HG02798 (cell line): ENCODE data around the gene FXYD2.

Experiments
- ATAC-seq: cut with Tn5 transposase; IDR thresholded peaks from one replicate; pipeline ENCODE4 v1.9.1; 2021; ENCODE audit warnings: mild to moderate bottlenecking; ENCODE audit not compliant: unreplicated experiment, poor library complexity

The FXYD2 gene

DNA sequence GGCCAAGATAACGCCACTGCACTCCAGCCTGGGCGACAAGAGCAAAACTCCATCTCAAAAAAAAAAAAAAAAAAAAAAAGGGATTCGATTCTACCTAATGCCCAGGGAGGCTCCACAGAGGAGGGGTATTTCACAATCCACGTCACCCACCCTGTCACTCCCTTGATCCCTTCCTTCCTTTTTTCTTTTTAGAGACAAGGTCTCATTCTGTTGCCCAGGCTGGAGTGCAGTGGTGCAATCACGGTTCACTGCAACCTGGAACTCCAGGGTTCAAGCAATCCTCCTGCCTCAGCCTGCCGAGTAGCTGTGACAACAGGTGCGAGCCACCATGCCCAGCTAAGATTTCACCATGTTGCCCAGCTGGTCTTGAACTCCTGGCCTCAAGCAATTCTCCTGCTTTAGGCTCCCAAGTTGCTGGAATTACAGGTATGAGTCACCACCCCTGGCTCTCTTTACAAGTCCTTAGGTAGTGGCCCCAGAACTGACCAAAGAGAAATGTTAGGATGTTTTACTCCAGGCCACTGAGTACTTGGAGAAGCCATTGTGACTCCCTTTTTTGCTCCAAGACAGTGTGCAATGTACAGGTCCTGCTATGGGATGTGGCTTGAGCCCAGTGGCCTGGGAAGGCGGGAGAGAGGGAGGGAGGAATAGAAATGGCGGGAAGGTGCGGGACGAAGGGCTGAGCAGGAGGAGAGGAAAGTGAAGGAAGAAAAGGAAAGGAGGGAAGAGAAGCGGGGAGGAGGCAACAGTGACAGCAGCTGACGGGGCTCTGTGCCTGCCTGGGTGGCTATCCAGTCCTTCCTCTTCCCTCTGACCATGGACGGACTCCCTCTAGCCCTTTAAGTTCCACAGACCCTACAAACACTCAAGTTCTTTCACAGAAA is 11.8 kb upstream of the FXYD2 start:
- ATAC-seq = no peak

DNA sequence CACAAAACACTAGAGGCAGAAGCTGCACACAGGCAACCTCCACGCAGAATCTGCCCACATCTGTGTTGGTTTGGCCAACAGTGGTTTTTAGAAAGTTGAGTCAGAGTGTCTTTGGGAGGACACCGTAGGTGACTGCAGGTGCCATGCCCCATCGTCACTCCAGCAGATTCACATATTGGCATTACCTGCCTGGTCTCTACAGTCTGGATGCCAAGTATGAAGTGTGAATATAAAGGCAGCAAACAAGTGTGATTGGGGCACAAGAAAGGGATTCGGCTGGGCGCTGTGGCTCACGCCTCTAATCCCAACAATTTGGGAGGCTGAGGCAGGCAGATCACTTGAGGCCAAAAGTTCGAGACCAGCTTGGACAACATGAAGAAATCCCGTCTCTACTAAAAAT is 11.0 kb upstream of the FXYD2 start:
- no peak for ATAC-seq

DNA sequence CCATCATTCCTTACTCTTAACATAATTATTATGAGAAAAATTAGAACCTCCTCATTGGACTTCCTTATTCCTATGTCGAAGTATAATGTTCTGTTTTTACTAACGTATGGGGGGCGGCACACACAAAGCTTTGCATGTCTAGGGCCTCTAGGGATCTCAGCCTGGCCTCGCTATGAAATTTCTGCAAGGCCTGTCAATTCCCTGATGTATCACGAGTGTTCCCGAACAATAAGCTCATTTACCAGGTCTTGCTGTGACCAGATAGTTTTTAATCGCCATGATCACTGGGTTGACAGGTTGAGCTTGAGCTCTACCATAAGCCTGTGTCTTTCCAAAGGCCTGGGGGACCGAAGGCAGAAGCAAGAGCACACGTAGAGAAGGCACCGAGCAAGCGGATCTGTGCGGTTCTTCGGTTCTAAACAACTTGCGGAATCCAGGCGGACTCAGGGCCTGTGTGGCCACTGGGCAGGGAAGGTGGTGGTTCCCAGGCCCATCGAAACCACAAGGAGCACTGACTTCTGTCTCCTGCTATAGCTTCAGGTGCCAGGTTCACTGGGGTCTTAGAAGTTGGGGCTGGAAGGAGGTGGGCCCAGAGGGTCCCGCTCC is 10.4 kb upstream of the FXYD2 start:
- ATAC-seq = no peak

DNA sequence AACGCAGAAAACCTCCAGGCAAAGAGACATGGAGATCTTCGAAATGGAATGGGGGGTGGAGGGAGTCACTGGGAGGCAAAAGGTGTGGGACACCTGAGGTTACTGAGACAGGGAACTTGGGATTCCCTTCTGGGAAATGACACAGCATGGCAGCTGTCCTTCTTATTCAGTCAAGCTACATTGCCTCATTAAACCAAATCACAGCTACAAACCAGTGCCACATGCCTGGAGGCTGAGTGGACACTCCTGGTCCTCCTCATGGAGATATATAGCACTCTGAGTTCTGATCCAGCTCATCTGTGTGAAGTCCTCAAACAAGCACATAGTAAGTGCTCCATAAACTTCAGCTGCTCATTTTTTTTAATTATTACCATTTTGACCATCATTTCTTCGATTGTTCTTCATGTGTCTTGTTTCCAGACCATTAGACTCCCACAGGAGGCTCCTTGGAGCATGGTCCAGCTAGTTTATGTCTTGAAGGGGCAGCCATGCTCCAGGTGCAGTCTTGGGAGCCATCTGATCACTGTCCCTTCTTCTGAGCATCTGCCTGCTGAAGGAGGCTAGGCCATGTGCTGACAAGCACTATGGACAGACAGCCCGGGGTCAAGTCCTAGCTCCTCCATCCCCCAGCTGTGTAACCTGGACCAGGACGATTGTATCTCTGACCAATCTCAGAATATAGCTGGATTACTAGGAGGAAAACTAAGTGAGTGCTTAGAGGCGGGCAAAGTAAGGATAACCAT is 9.7 kb upstream of the FXYD2 start:
- ATAC-seq = no peak

DNA sequence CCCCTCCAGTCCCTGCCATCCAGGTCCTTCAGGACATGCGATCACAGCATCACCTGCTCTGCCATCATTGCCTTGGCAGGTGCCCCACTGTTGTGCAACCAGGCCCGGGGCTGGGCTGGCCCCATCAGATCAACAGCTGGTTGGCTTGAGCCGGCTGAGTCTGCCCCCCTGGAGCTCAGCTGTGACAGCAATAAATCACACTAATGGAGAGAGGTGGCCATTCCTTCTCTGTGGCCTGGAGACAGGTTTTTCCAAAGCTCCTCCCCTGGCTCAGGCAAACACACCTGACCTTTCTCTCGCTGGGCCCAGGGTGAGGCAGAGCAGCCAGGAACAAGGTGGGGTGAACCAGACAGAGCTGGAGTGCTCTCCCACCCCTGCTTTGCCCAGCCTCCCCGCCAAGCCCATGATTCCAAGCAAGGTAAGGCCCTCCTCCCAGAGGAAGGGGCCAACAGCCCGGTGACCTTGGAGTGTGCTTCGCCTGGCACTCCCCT is 8.9 kb upstream of the FXYD2 start:
- ATAC-seq = no peak

DNA sequence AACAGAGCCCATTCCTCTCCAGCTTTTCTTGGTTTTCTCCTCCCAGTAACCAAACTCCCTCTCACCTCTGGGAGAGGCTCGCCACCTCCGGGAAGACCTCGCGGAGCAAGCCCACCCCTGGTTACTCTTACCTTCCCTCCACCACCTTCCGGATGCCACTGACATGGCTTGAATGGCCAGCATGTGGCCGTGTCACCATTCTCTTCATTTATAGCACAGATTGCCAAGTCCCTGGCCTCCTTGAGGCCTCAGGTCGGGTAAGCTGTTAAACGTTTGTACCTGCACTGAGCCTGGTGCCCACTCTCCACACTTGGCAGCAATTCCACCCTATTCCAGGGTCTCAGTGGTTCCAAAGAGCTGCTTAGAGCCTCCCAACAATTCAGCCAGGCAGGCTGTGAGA is 8.0 kb upstream of the FXYD2 start:
- ATAC-seq = no peak

DNA sequence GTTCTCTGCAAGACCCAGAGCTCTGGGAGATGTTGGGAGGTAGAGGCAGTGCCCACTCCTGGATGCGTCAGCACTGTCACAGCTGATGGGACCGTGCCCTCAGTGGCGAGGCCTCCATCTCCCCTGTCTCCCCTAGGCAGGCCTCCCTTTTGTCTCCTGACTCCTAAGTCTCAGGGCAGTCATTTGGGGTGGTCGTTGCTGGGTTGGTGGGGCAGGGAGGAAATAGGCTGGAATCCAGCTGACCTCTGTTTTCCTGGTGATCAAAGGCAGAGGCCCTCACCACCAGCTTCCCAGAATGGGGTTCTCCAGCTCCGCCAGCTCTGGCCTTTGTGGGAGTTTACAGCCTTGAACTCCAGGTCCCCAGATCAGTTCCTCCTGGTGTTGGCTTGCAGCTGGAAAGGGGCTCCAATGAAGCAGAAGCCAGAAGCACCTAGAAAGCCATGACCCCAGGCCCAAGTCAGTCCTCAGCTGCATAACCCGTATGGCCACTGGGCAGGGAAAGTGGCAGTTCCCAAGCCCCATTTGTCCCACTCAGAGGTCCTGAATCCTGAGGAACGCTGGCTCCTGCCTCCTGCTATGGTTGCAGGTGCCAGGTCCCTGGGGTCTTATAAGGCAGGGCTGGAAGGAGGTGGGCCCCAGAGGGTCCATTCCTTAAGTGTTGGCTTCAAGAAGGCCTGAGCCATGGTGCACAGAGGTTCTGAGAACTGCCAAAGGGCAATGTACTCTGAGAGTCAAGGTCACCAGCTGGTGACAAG is 7.3 kb upstream of the FXYD2 start:
- ATAC-seq = no peak

DNA sequence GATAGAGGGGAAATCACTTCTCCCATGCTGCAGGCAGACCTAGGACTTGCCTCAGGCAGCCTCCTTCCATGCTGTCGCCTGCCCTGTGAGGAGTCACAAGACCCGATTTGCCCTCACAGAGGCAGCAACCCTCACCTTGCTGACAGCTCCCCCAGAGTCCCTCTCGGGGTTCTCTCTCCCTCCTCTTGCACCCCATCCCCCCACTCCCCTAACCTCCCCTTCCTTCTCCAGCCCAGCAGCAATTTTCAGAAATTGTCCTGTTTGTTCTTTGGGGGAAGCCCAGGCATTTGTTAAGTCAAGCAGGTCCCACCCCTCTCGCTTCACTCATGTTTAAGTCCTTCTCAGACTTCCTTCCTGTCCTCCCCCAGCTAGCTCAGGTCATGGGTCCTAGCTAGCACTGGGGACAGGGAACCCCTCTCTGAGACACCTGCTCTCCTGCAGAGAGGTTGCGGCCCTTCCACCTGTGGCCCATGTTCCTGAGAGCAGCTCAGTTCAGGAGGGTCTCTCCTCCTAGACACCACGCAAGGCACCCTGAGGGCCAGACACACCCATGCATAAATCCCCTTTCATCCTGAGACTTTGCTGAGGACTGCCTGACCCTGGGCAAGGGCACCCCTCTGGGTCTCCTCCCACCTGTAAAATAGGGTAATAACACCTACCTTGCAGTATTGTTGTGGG is 6.3 kb upstream of the FXYD2 start:
- ATAC-seq = no peak

DNA sequence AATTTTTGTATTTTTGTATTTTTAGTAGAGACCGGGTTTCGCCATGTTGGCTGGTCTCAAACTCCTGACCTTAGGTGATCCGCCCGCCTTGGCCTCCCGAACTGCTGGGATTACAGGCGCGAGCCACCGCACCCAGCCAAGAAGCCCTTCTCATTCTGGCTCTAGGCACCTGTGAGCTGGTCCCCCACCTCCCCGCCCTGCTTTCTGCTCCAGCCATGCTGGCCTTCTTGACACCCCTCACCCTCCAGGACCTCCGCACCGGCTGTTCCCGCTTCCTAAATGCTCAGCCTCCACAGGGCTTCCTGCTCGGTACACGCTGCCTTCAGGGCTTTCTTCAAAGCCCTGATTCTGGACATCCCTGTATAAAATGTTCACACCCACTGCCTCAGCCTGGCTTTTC is 5.5 kb upstream of the FXYD2 start:
- no peak for ATAC-seq

DNA sequence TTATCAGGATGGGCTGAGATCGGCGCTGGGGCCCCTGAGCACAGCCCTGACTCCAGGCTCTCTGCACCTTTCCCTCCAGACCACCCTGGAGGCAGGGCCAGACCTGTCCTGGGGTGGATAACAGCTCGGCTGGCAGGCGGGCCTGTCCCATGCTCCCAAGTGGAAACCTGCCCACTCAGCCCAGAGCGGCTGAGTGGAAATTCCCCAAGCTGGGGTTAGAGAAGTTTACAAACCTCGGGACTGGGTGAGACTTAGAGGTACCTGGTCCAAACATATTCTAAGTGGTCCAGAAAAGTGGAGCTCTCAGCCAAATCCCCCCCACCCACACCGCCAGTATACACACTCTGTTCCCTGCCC is 4.8 kb upstream of the FXYD2 start:
- ATAC-seq = no peak

DNA sequence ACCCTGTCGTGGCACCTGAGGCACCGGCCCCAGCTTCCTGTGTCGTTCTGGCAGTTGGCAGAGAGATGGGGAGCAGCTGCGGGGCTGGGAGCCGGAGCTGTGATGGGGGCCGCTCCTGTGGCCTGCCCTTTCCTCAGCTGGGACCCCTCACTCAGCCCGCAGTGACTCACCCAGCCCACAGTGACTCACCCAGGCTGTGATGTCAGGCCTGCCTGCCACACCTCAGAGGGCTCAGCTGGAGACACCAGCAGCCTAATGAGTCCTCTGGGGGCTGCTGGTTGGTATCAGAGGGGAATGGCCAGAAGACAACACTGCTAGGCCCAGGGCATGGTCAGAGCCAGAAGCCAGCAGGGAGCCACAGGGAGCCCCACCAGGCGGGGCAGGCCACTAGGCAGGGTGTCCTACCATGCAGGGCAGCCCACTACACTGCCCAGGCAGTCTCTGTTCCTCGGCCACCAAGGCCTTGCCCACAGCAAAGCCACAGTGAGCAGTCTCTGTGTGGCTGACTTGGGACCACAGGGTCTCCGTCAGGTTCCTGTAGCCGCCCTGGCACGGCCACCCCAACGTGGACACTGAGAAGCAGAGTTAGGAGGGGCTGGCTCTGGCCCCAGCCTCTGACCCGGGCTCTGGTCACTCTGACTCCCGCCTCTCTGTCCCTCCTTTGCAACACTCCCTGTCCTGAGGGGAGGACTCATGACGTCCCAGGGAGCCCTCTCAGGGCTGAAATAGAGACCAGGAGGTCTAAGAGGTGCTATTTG is 4.2 kb upstream of the FXYD2 start:
- no peak for ATAC-seq

DNA sequence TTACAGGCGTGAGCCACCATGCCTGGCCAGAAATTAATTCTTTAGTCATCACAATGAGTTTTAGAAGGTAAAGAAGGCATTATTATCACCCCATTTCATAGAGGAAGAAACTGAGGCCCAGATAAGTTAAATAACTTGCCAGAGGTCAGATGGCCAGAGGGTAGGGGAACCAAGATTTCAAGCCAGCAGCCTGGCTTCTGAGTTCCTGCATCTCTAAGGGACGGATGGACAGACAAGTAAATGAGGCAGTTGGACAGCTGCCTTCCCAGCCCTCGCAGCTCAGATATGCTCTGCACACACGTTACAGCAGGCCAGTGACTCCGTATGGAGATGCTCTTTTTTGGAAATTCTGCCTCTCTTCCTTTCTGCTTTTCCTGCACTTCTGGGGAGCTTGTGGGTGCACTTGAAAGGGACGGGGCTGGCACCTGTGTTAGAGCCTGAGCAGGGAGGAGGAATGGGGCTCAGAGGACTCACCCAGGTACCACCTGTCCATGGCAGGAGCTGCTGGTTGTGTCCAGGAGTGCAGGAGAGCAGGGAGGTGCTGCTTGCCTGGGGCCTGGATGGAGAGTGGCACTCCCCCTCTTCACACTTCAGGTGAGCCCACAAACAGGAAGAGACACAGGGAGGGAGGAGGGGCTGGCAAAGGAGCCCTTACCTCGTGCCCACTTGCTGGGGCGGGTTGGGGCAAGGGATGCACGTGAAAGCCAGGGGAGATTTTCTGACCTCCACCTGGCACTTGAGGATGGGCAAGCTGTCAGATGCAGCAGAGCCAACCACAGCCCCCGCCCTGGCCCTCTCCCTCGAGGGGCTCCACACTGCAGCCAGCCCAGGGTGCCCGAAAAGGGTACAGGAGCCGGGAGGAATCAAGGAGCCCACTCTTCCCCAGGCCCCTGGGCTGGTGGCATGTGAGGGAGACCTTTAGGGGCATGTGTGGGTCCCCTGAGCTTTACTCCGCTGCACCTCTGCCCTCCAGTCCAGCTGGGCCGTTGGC is 3.3 kb upstream of the FXYD2 start:
- no peak for ATAC-seq

DNA sequence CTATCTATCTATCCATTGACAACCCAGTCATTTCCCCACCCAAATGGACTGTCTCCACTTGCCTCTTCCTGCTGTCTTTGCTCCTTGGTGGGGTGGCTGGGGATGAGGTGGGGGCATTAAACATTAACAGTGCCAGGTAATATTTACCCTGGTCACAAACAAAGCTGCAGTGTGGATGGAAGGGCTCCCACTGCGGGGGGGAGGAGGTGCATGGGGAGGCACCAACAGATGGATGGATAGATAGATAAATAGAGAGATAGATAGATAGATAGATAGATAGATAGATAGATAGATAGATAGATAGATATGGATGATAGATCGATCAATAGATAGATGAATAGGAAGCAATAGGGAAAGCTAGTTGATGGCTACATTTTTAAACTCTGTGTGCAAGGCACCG is 2.3 kb upstream of the FXYD2 start:
- no peak for ATAC-seq

DNA sequence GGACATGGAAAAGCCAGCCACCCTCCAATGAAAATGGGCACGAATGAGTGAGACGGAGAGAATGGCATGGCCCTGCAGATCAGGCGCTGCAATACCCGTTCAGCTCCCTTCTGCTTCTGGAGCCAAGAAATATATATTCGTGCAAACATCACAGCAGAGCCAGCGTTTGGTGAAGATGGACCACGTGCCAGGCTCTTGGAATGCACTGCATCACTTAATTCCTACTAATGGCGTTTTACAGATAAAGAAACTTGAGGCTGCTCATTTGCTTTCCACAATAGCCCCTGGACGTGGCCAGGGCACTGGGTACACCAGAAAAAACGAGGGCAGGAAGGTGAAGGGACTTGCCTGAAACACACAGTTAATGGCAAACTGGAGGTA is 1.6 kb upstream of the FXYD2 start:
- ATAC-seq = no peak

DNA sequence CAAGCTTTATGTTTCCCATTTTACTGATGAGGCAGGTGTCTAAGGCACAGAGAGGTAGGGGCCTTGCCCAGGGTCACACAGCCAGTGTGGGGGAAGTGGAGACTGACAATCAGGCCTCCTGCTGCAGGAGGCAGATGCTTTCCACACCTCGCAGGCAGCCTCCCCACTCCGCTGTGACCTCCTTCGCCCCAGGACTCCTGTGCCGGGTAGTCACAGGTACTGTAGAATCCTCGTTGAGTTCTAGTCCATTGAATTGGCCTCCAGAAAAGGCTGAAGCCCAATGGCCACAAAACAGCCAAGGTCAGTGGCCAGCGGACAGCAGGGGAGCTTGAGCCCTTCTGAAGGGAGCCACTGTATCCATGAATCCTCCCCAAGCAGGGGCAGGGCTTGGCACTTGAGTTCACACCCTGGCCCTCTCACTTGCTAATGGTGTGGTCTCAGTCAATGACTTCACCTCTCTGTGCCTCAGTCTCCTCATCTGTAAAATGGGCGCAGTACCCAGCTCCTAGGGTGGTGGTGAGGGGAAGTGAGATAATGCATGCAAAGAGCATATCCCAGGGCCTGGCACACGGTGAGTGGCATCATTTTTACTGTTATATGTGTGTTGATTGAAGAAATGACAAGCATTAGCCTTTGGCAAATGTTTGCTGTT is 1.1 kb upstream of the FXYD2 start:
- no peak for ATAC-seq

DNA sequence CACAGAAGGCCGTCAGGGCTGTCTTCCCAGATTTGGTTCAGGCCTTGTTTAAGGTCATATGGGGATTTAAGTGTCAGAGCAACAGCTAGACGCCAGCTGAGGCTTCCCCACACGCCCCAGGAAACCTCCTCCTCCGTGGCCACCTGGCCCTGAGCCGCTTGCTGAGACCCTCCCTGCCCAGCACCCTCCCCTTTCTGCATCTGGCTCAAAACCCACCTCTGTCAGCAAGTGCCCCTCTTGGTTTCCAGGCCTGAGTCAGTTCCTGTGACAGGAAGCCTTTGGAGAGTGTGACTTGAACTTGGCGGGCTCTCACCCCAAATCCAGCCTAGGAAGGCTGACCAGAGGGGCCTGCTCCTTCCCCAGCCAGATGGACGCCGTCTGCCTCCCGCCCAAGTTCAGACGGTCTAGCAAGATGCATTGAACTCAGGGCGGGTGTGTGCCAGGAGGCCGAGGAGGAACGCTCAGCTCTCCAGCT is 561 bp downstream of the FXYD2 start:
- ATAC-seq = no peak

DNA sequence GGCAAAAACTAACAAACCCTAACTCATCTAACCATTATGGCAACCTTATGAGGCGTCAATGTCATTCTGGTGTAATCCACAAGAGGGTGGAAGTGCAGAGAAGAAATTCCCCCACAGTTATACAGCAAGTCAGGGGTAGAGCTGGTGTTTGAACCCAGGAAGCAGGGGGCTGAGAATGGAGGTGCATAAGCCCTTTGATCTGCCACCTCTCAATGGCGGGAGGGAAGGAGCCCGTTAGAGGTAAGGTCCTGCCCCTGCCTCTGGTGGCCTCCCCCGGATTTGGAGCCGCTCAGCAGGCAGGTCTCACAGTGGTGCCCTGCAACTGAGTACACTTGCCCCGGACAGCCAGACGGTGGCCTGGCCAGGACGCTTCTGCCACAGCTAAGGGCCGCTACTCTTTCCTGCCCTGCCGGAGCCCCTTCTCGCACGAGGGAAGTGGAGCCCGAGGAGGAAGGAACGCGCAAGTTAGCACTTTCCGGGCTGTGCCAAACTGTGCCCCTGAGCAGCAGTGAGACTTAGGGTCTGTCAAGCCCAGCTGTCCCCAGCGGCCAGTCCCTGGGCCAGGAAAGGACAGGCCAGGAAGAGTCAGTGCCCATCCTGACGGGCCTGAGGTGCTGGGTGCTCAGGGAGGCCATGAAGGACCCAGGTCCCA is 1.1 kb downstream of the FXYD2 start:
- no peak for ATAC-seq
